Fibroblast of lung (primary cell): ENCODE data around the gene SPOCK1. TPM values are rescaled to one million over a fixed set of nuclear protein-coding genes. Genes with fewer than 3 reads are reported as not detected.

Source experiments
- DNase-seq, 2 donors: peaks; one replicate each; pipeline versions ENCODE4 v3.0.0 to v3.0.0-alpha.2; 2010; ENCODE audit warnings: low read depth in 2 of 2
- H2AFZ ChIP-seq: 2 replicates; pipeline ENCODE4 v1.5.1; 2012; ENCODE audit warnings: low read length, control low read depth, inconsistent platforms
- H3K27ac ChIP-seq: 2 replicates; pipeline ENCODE4 v1.5.1; 2011; ENCODE audit warnings: low read length, control low read depth; ENCODE audit not compliant: insufficient read depth
- H3K27me3 ChIP-seq: 2 replicates; pipeline ENCODE4 v1.5.1; 2011; ENCODE audit warnings: mild to moderate bottlenecking, low read length; ENCODE audit not compliant: control insufficient read depth, insufficient read depth
- H3K36me3 ChIP-seq: 2 replicates; pipeline ENCODE4 v1.5.1; 2011; ENCODE audit warnings: low read length; ENCODE audit not compliant: control insufficient read depth, insufficient read depth
- H3K4me1 ChIP-seq: 2 replicates; pipeline ENCODE4 v1.5.1; 2011; ENCODE audit warnings: low read length; ENCODE audit not compliant: control insufficient read depth, insufficient read depth; ENCODE audit errors: extremely low read depth
- H3K4me2 ChIP-seq: 2 replicates; pipeline ENCODE4 v1.5.1; 2011; ENCODE audit warnings: low read length, control low read depth; ENCODE audit not compliant: insufficient read depth; ENCODE audit errors: extremely low read depth
- H3K4me3 ChIP-seq, 4 experiments: fragments of 200-600 bp in 1 of 4; sonication (generic) in 1 of 4; replicated peaks in 1 of 4; 2 replicates each; pipeline ENCODE4 v1.5.1; 2011 to 2016; ENCODE audit warnings: low read length in 4 of 4, low read depth in 3 of 4, mild to moderate bottlenecking in 3 of 4, control low read depth in 2 of 4, inconsistent platforms in 1 of 4, mixed read lengths in 1 of 4; ENCODE audit not compliant: insufficient read depth in 1 of 4; ENCODE audit errors: control extremely low read depth in 1 of 4
- H3K79me2 ChIP-seq: 2 replicates; pipeline ENCODE4 v1.5.1; 2012; ENCODE audit warnings: mild to moderate bottlenecking, low read length, inconsistent platforms; ENCODE audit not compliant: control insufficient read depth, insufficient read depth
- H3K9ac ChIP-seq: 2 replicates; pipeline ENCODE4 v1.5.1; 2011; ENCODE audit warnings: mild to moderate bottlenecking, low read length, control low read depth; ENCODE audit not compliant: insufficient read depth
- H3K9me3 ChIP-seq: 2 replicates; pipeline ENCODE4 v1.5.1; 2012; ENCODE audit warnings: low read depth, low read length; ENCODE audit not compliant: control insufficient read depth, insufficient read depth
- H4K20me1 ChIP-seq: 2 replicates; pipeline ENCODE4 v1.5.1; 2011; ENCODE audit warnings: low read length; ENCODE audit not compliant: control insufficient read depth, insufficient read depth; ENCODE audit errors: extremely low read depth
- CTCF ChIP-seq, 2 donors: IDR thresholded peaks in 1 of 2; conservative IDR thresholded peaks in 1 of 2; 1 replicate in 1 of 2; 2 replicates in 1 of 2; pipeline ENCODE4 v1.5.1; 2011 to 2012; ENCODE audit warnings: low read length in 2 of 2, control low read depth in 1 of 2, inconsistent platforms in 1 of 2, low read depth in 1 of 2, mild to moderate bottlenecking in 1 of 2
- EZH2 ChIP-seq: IDR thresholded peaks from 2 replicates; pipeline ENCODE4 v1.5.1; 2012; ENCODE audit warnings: low read length, control low read depth, mild to moderate bottlenecking; ENCODE audit errors: missing control alignments
- polyA plus RNA-seq, 2 donors: library from polyadenylated mRNA; depleted of rRNA in 1 of 2; stranded (reverse) in 1 of 2; unstranded in 1 of 2; fragments of >200 nt; gene quantifications; 2 replicates each; pipeline ENCODE4 v1.2.1, GENCODE V29; 2011 to 2012; ENCODE audit warnings: missing spikeins in 1 of 2
- total RNA-seq: library from RNA; depleted of rRNA; stranded (reverse); fragments of >200 nt; gene quantifications from 2 replicates; pipeline ENCODE4 v1.2.1, GENCODE V29; 2014

The SPOCK1 gene
- total and polyA plus RNA-seq, 2 donors (not counting 1 experiment from before 2014, with no cell fraction given), result 11.1 to 34.9 TPM

- H3K4me3 ChIP-seq, result no peak overlapping the region
- H3K9ac ChIP-seq, result no peak overlapping the region
- no peak overlapping the region for H2AFZ ChIP-seq
- no peaks in the 10 kb centered on the region for H3K36me3 ChIP-seq
- H3K9me3 ChIP-seq, result no peaks in the 10 kb centered on the region
- TF ChIP-seq EZH2, result no peak
- no peak for TF ChIP-seq CTCF (conservative IDR thresholded peaks at IDR 0.05 in 1 of 2, IDR thresholded peaks at IDR 0.05 in 1 of 2; ENCODE audit: low read depth in 1 of 2, low read length in 2 of 2)
- no peaks in the 10 kb centered on the region for H3K79me2 ChIP-seq
- H4K20me1 ChIP-seq, result no peaks in the 10 kb centered on the region
- no peaks in the 10 kb centered on the region for H3K27me3 ChIP-seq
- H3K27ac ChIP-seq, result no peak overlapping the region
- H3K4me1 ChIP-seq, result no peaks in the 10 kb centered on the region
- no peak overlapping the region for H3K4me2 ChIP-seq
- peak in 1 of 2 donors; percentile 81 for DNase-seq
Observed at GRCh38 chr5:137273511-137273910, 225.6 kb downstream of the SPOCK1 start.

- no peak for TF ChIP-seq EZH2
- TF ChIP-seq CTCF (conservative IDR thresholded peaks at IDR 0.05 in 1 of 2, IDR thresholded peaks at IDR 0.05 in 1 of 2; ENCODE audit: low read depth in 1 of 2, low read length in 2 of 2), result no peak
- DNase-seq, result peak in 1 of 2 donors; percentile 69
- Histone ChIP-seq H3K36me3 (no peaks in the 10 kb centered on the region), H3K27me3 (no peaks in the 10 kb centered on the region), H3K9me3 (no peaks in the 10 kb centered on the region), H3K4me2 (no peak overlapping the region), H4K20me1 (no peaks in the 10 kb centered on the region), H3K79me2 (no peaks in the 10 kb centered on the region), H3K27ac (no peak overlapping the region), H3K9ac (no peak overlapping the region), H2AFZ (no peak overlapping the region), H3K4me1 (no peaks in the 10 kb centered on the region), H3K4me3 (no peak overlapping the region)
Observed at GRCh38 chr5:137272831-137273230, 226.3 kb downstream of the SPOCK1 start.

- H3K4me1 ChIP-seq, result peaks cover 2% of the 10 kb centered on the region
- no peaks in the 10 kb centered on the region for H3K27me3 ChIP-seq
- no peak overlapping the region for H3K27ac ChIP-seq
- H3K9me3 ChIP-seq, result no peaks in the 10 kb centered on the region
- TF ChIP-seq CTCF (conservative IDR thresholded peaks at IDR 0.05 in 1 of 2, IDR thresholded peaks at IDR 0.05 in 1 of 2; ENCODE audit: low read depth in 1 of 2, low read length in 2 of 2) (no peak), EZH2 (no peak)
- no peak overlapping the region for H3K4me2 ChIP-seq
- H2AFZ ChIP-seq, result no peak overlapping the region
- no peaks in the 10 kb centered on the region for H3K36me3 ChIP-seq
- DNase-seq, result no peak
- H3K79me2 ChIP-seq, result no peaks in the 10 kb centered on the region
- no peak overlapping the region for H3K4me3 ChIP-seq
- H4K20me1 ChIP-seq, result no peaks in the 10 kb centered on the region
- H3K9ac ChIP-seq, result no peak overlapping the region
Observed at GRCh38 chr5:137269946-137270345, 229.2 kb downstream of the SPOCK1 start.
